ENCODE data around the gene APCDD1L. TPM values are rescaled to one million over a fixed set of nuclear protein-coding genes. Genes with fewer than 3 reads are reported as not detected.

APCDD1L gene
- total and polyA plus RNA-seq, 4 donors = 0.11 to 0.32 (median 0.20) TPM; not detected in 1

Other genes starting within 250 kb of the APCDD1L start
- 10 to 100 TPM; 21.6 to 32.2 TPM for gene RAB22A, start 205.7 kb downstream of the APCDD1L start, total RNA-seq
- 10 to 100 TPM; 22.1 to 24.8 TPM for gene RAB22A, start 205.7 kb downstream of the APCDD1L start, polyA plus RNA-seq (ENCODE audit: insufficient read length in 2 of 2)
- gene VAPB, start 126.2 kb downstream of the APCDD1L start, total RNA-seq = 10 to 100 TPM; 26.1 to 57.8 TPM
- 10 to 100 TPM; 55.4 to 64.3 TPM for gene VAPB, start 126.2 kb downstream of the APCDD1L start, polyA plus RNA-seq (ENCODE audit: insufficient read length in 2 of 2)
- gene STX16, start 135.9 kb upstream of the APCDD1L start, total RNA-seq = 10 to 100 TPM; 35.7 to 43.1 TPM
- gene STX16, start 135.9 kb upstream of the APCDD1L start, polyA plus RNA-seq (ENCODE audit: insufficient read length in 2 of 2) = 10 to 100 TPM; 56.5 to 65.0 TPM
- 10 to 100 TPM; 10.7 to 22.0 TPM for gene NPEPL1, start 177.4 kb upstream of the APCDD1L start, total RNA-seq
- gene NPEPL1, start 177.4 kb upstream of the APCDD1L start, polyA plus RNA-seq (ENCODE audit: insufficient read length in 2 of 2) = 10 to 100 TPM; 52.3 to 56.6 TPM

Measured in spinal cord (tissue), 4 donors.